HG03469 (cell line): ENCODE measurements around the gene ACCSL.
A peak's percentile ranks its signal among the peaks of the same experiment; 100 is the strongest.

Source experiments
- ATAC-seq: cut with Tn5 transposase; IDR thresholded peaks from one replicate; pipeline ENCODE4 v1.9.1; 2021; ENCODE audit warnings: mild to moderate bottlenecking, moderate library complexity, moderate number of reproducible peaks; ENCODE audit not compliant: unreplicated experiment

ACCSL gene

GRCh38 chr11:44049832-44050231 lies 2.1 kb downstream of the ACCSL start:
- ATAC-seq: no peak

- ATAC-seq: no peak
Observed at GRCh38 chr11:44051171-44051570, 3.4 kb downstream of the ACCSL start.

- no peak for ATAC-seq
Observed at GRCh38 chr11:44057340-44057739, 9.6 kb downstream of the ACCSL start.

- ATAC-seq: no peak
Observed at GRCh38 chr11:44058275-44058674, 10.5 kb downstream of the ACCSL start.

- ATAC-seq: no peak
Observed at GRCh38 chr11:44065161-44065661, 17.4 kb downstream of the ACCSL start.

GRCh38 chr11:44065841-44066731 lies 18.3 kb downstream of the ACCSL start, which contains the start of gene ACCS:
ACCS (plus strand) TSS chr11:44066270; CDS start chr11:44067628, 1,358 bp downstream.
- ATAC-seq: peak; percentile 91

GRCh38 chr11:44066732-44067141 lies 19.0 kb downstream of the ACCSL start:
- ATAC-seq: no peak

- ATAC-seq: no peak
Observed at GRCh38 chr11:44067266-44067665, 19.5 kb downstream of the ACCSL start.

GRCh38 chr11:44068180-44068579 lies 20.4 kb downstream of the ACCSL start:
- no peak for ATAC-seq

GRCh38 chr11:44071157-44071556 lies 23.4 kb downstream of the ACCSL start:
- no peak for ATAC-seq

- no peak for ATAC-seq
Observed at GRCh38 chr11:44072757-44073658, 25.2 kb downstream of the ACCSL start.

- ATAC-seq: no peak
Observed at GRCh38 chr11:44078794-44079193, 31.0 kb downstream of the ACCSL start.

- no peak for ATAC-seq
Observed at GRCh38 chr11:44079376-44079775, 31.6 kb downstream of the ACCSL start.

- no peak for ATAC-seq
Observed at GRCh38 chr11:44080951-44081350, 33.2 kb downstream of the ACCSL start.

GRCh38 chr11:44082645-44083044 lies 34.9 kb downstream of the ACCSL start:
- no peak for ATAC-seq

- no peak for ATAC-seq
Observed at GRCh38 chr11:44083433-44083832, 35.7 kb downstream of the ACCSL start.

GRCh38 chr11:44083906-44084305 lies 36.1 kb downstream of the ACCSL start:
- ATAC-seq: no peak

GRCh38 chr11:44085330-44085729 lies 37.5 kb downstream of the ACCSL start:
- ATAC-seq: no peak

- no peak for ATAC-seq
Observed at GRCh38 chr11:44088377-44088776, 40.6 kb downstream of the ACCSL start.

- no peak for ATAC-seq
Observed at GRCh38 chr11:44088871-44089270, 41.1 kb downstream of the ACCSL start.

GRCh38 chr11:44090539-44090938 lies 42.8 kb downstream of the ACCSL start:
- no peak for ATAC-seq
